Activated T-cell treated with anti-CD3 and anti-CD28 coated beads, Interleukin-2, amount 50 U/mL, for 48 hours (primary cell): Measurements from ENCODE around the gene NRTN.
"Not testable (repeated sequence)": the region's sequence is repeated elsewhere in the genome, so short reads cannot be mapped to it uniquely, and the experiment has no call there.

ENCODE experiments used
- DNase-seq, 2 experiments: peaks; one replicate each; pipeline ENCODE4 v3.0.0-alpha.2; 2020

The NRTN gene

DNA sequence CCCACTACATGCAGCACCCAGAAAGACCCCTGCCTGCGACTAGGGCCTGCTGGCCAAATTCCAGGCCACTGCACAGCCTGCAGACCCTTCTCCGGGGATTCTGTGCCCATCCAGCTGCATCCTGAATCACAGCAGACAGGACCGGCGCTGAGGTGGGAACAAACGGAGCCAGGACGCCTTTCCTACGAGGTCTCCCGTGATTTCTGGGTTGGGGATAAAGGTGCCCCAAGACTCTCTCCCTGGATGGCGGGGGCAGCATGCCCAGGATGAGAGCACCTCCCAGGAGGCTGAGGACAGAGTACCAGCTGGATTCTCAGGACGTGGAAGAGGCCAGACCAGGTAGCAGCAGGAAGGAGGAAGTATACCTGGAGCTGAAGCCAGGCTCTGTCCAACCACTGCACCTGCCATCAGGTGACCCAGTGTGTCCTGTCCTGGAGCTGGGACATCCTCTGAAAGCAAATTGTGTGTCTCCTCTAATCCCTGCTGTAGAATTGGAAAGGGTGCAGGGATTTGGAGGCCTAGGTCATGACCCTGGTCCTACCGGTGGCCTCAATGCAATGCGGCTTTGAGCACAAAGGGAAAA lies 68.8 kb downstream of the NRTN start:
- DNase-seq: no peak

- not testable (repeated sequence) for DNase-seq
Measured at GRCh38 chr19:5874496-5874895, 69.6 kb downstream of the NRTN start.

DNA sequence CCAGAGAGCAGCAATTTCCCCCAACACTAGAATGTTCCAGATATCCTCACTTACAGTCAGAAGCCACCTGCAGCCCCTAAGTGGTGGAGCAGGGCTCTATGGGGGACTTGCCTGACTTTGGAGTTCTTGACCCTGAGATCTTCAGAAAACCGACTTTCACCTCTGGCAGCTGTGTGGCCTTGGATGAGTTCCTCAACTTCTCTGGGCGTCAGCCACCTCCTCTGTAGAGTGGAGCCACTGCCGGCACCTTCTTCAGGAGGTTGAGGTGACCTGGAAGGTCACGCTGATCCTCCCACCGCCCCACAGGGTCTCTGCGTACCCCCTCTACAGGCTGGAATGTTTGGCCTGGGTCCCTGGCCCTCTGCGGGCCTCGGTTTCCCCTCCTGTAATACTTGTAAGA lies 72.6 kb downstream of the NRTN start:
- DNase-seq: no peak

DNA sequence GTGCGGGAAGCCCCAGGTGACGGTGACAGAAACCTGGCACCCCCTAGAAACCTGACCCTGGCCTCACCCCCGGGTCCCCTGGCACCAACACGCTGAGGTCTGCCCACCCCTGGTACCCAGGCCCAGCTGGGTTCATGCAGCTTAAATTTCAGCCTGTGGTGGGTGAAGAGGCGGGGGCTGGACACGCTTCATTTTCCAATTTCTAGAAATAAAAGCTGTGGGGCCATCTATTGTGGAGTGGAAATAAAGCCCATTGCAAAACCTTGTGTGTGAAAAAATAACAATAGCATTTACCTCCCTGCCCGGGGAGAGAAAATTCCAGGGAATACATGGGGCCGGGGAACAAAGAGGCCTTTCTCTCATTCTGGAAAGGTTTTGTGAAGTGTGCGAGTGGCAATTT lies 73.0 kb downstream of the NRTN start:
- DNase-seq: no peak
